Neuronal stem cell (in vitro differentiated cells): ENCODE results near the gene NFYC.

Experiments used
- DNase-seq: peaks from one replicate; pipeline ENCODE4 v3.0.0-alpha.2; 2013; ENCODE audit warnings: low spot score
- H2AFZ ChIP-seq: one replicate; pipeline ENCODE4 v1.6.1; 2013; ENCODE audit warnings: mild to moderate bottlenecking, low read length, inconsistent platforms
- H2AK5ac ChIP-seq: 2 replicates; pipeline ENCODE4 v1.6.1; 2013; ENCODE audit warnings: low read depth, mild to moderate bottlenecking, inconsistent platforms, low read length, moderate library complexity, mixed read lengths
- H2BK120ac ChIP-seq: 2 replicates; pipeline ENCODE4 v1.6.1; 2013; ENCODE audit warnings: low read depth, mild to moderate bottlenecking, inconsistent platforms, low read length, moderate library complexity, mixed read lengths
- H2BK12ac ChIP-seq: one replicate; pipeline ENCODE4 v1.6.1; 2013; ENCODE audit warnings: low read length, inconsistent platforms
- H2BK15ac ChIP-seq: 2 replicates; pipeline ENCODE4 v1.6.1; 2013; ENCODE audit warnings: mild to moderate bottlenecking, low read length, inconsistent platforms, mixed read lengths
- H2BK5ac ChIP-seq: one replicate; pipeline ENCODE4 v1.6.1; 2013; ENCODE audit warnings: inconsistent platforms, mild to moderate bottlenecking, low read length, moderate library complexity
- H3K14ac ChIP-seq: one replicate; pipeline ENCODE4 v1.6.1; 2013; ENCODE audit warnings: low read length, inconsistent platforms
- H3K18ac ChIP-seq: 2 replicates; pipeline ENCODE4 v1.6.1; 2013; ENCODE audit warnings: low read length, inconsistent platforms
- H3K23ac ChIP-seq: 2 replicates; pipeline ENCODE4 v1.6.1; 2013; ENCODE audit warnings: low read depth, mild to moderate bottlenecking, mixed read lengths, low read length, inconsistent platforms; ENCODE audit not compliant: poor library complexity
- H3K27ac ChIP-seq: replicated peaks from 3 replicates; pipeline ENCODE4 v1.5.1; 2013; ENCODE audit warnings: low read length, inconsistent platforms
- H3K27me3 ChIP-seq, 3 experiments: 2 replicates each; pipeline ENCODE4 v1.6.1; 2013; ENCODE audit warnings: low read length in 3 of 3, mild to moderate bottlenecking in 2 of 3, inconsistent platforms in 1 of 3, low read depth in 1 of 3, mixed read lengths in 1 of 3, moderate library complexity in 1 of 3; ENCODE audit not compliant: control insufficient read depth in 3 of 3, insufficient read depth in 3 of 3
- H3K36me3 ChIP-seq, 2 donors: replicated peaks in 1 of 2; 2 replicates each; pipeline ENCODE4 v1.6.1; 2013; ENCODE audit warnings: low read length in 2 of 2; ENCODE audit not compliant: control insufficient read depth in 2 of 2, insufficient read depth in 2 of 2
- H3K4ac ChIP-seq: 2 replicates; pipeline ENCODE4 v1.6.1; 2013; ENCODE audit warnings: inconsistent platforms, mild to moderate bottlenecking, low read length, moderate library complexity
- H3K4me1 ChIP-seq, 2 donors: 1 replicate in 1 of 2; 2 replicates in 1 of 2; pipeline ENCODE4 v1.6.1; 2013; ENCODE audit warnings: low read length in 2 of 2, low read depth in 1 of 2; ENCODE audit not compliant: control insufficient read depth in 2 of 2, insufficient read depth in 1 of 2
- H3K4me2 ChIP-seq: one replicate; pipeline ENCODE4 v1.6.1; 2013; ENCODE audit warnings: mild to moderate bottlenecking, low read length, inconsistent platforms; ENCODE audit not compliant: insufficient read depth, poor library complexity, severe bottlenecking
- H3K4me3 ChIP-seq, 2 donors: 2 replicates each; pipeline ENCODE4 v1.5.1; 2013; ENCODE audit warnings: low read length in 2 of 2, mild to moderate bottlenecking in 2 of 2, inconsistent platforms in 1 of 2, moderate library complexity in 1 of 2
- H3K79me1 ChIP-seq: one replicate; pipeline ENCODE4 v1.6.1; 2013; ENCODE audit warnings: low read depth, mild to moderate bottlenecking, inconsistent platforms, low read length, moderate library complexity
- H3K9ac ChIP-seq: one replicate; pipeline ENCODE4 v1.6.1; 2013; ENCODE audit warnings: mild to moderate bottlenecking, low read depth, low read length, inconsistent platforms; ENCODE audit not compliant: poor library complexity
- H3K9me3 ChIP-seq, 2 donors: replicated peaks in 1 of 2; 2 replicates each; pipeline versions ENCODE3 to v1.6.1; 2013; ENCODE audit warnings: low read length in 2 of 2, mild to moderate bottlenecking in 2 of 2, inconsistent platforms in 1 of 2, low read depth in 1 of 2, mixed read lengths in 1 of 2, moderate library complexity in 1 of 2; ENCODE audit not compliant: control insufficient read depth in 2 of 2, insufficient read depth in 1 of 2
- H4K8ac ChIP-seq: one replicate; pipeline ENCODE4 v1.6.1; 2013; ENCODE audit warnings: low read depth, mild to moderate bottlenecking, inconsistent platforms, low read length, moderate library complexity
- H4K91ac ChIP-seq: one replicate; pipeline ENCODE4 v1.6.1; 2013; ENCODE audit warnings: low read length, low read depth, mild to moderate bottlenecking, inconsistent platforms; ENCODE audit not compliant: poor library complexity
- WGBS, 2 donors: extraction: QIAGEN DNeasy Blood & Tissue Kit; methylation state at CpG; one replicate each; pipeline ENCODE4 v1.1.7; 2013; ENCODE audit warnings: missing lambda C conversion rate in 2 of 2, mixed read lengths in 1 of 2; ENCODE audit not compliant: insufficient read length in 2 of 2, insufficient replicate concordance in 1 of 2; ENCODE audit errors: extremely low coverage in 2 of 2; 5-methylcytosine and 5-hydroxymethylcytosine counted together

The NFYC gene

GRCh38 chr1:40786171-40786994 lies 94.9 kb downstream of the NFYC start:
- H2BK15ac ChIP-seq, result no peak overlapping the region
- H4K91ac ChIP-seq, result no peak overlapping the region
- DNase-seq, result no peak
- H3K4me3 ChIP-seq, result no peak overlapping the region
- no peak overlapping the region for H3K14ac ChIP-seq
- no peak overlapping the region for H3K4me2 ChIP-seq
- peaks cover 20 to 27% of the 10 kb centered on the region in 2 donors for H3K4me1 ChIP-seq
- no peak overlapping the region for H2AK5ac ChIP-seq
- H2BK120ac ChIP-seq, result no peak overlapping the region
- no peak overlapping the region for H3K23ac ChIP-seq
- H2BK12ac ChIP-seq, result no peak overlapping the region
- no peak overlapping the region for H2AFZ ChIP-seq
- H3K18ac ChIP-seq, result no peak overlapping the region
- no peak overlapping the region for H3K9ac ChIP-seq
- peaks cover 0 to 87% (median 17%) of the 10 kb centered on the region in 3 experiments for H3K27me3 ChIP-seq
- peaks cover 3% of the 10 kb centered on the region for H3K79me1 ChIP-seq
- H3K4ac ChIP-seq, result no peak overlapping the region
- H3K36me3 ChIP-seq, result no peaks in the 10 kb centered on the region
- H4K8ac ChIP-seq, result no peak overlapping the region
- H3K27ac ChIP-seq, result no peak overlapping the region
- H3K9me3 ChIP-seq, result no peaks in the 10 kb centered on the region
- H2BK5ac ChIP-seq, result no peak overlapping the region
- WGBS, 2 donors, result no CpG with 5 or more reads among the region's 9 CpGs

GRCh38 chr1:40786995-40787705 lies 95.6 kb downstream of the NFYC start:
- H2BK15ac ChIP-seq, result no peak overlapping the region
- WGBS, 2 donors, result no CpG with 5 or more reads among the region's 9 CpGs
- H3K4me1 ChIP-seq, result peaks cover 20 to 24% of the 10 kb centered on the region in 2 donors

GRCh38 chr1:40787737-40788560 lies 96.4 kb downstream of the NFYC start:
- no peak overlapping the region for H3K14ac ChIP-seq
- no peak overlapping the region for H2BK12ac ChIP-seq
- H3K4me2 ChIP-seq, result no peak overlapping the region
- peaks cover 0 to 88% (median 7%) of the 10 kb centered on the region in 3 experiments for H3K27me3 ChIP-seq
- no peak overlapping the region for H3K4me3 ChIP-seq
- DNase-seq, result no peak
- H3K9me3 ChIP-seq, result no peaks in the 10 kb centered on the region
- H3K18ac ChIP-seq, result peak overlapping the region; percentile 46
- peak overlapping the region; percentile 18 for H3K9ac ChIP-seq
- no peak overlapping the region for H4K8ac ChIP-seq
- WGBS, 2 donors, result no CpG with 5 or more reads among the region's 19 CpGs
- H3K4me1 ChIP-seq, result peaks cover 13 to 18% of the 10 kb centered on the region in 2 donors
- H3K79me1 ChIP-seq, result peaks cover 3% of the 10 kb centered on the region
- H3K27ac ChIP-seq, result no peak overlapping the region
- no peak overlapping the region for H4K91ac ChIP-seq
- H3K36me3 ChIP-seq, result no peaks in the 10 kb centered on the region
- H3K4ac ChIP-seq, result no peak overlapping the region
- peak overlapping the region; percentile 53 for H2AK5ac ChIP-seq
- H2BK120ac ChIP-seq, result no peak overlapping the region
- no peak overlapping the region for H3K23ac ChIP-seq
- H2BK15ac ChIP-seq, result no peak overlapping the region
- no peak overlapping the region for H2BK5ac ChIP-seq
- no peak overlapping the region for H2AFZ ChIP-seq

More at GRCh38 chr1:40786995-40787705, 95.6 kb downstream of the NFYC start:
- Histone ChIP-seq H3K18ac (no peak overlapping the region), H3K9ac (no peak overlapping the region), H2BK120ac (no peak overlapping the region), H3K23ac (no peak overlapping the region), H2AFZ (no peak overlapping the region), H4K91ac (no peak overlapping the region), H3K79me1 (peaks cover 3% of the 10 kb centered on the region), H3K27ac (no peak overlapping the region), H3K4me2 (no peak overlapping the region), H2BK12ac (no peak overlapping the region), H4K8ac (no peak overlapping the region), H3K4ac (no peak overlapping the region), H3K4me3 (no peak overlapping the region), H3K36me3 (no peaks in the 10 kb centered on the region), H2AK5ac (no peak overlapping the region), H3K9me3 (no peaks in the 10 kb centered on the region), H3K14ac (no peak overlapping the region), H2BK5ac (no peak overlapping the region), H3K27me3 (peaks cover 0 to 87% (median 11%) of the 10 kb centered on the region in 3 experiments)
- no peak for DNase-seq
